GM13977 (cell line): ENCODE measurements around the gene MMAB.

Experiments
- DNase-seq: peaks from one replicate; pipeline ENCODE4 v3.0.0; 2012; ENCODE audit warnings: low spot score
- in situ Hi-C: fragments of 300-500 bp; cut with MboI; formaldehyde crosslinking; loops from one replicate; pipeline ENCODE4 v1.12.0; 2022; ENCODE audit warnings: low sequenced_read_pairs, low pct_unique_long_range_greater_than_20kb, mixed read lengths, inconsistent platforms; ENCODE audit not compliant: unreplicated experiment
- TF ChIP-seq, protein P1 (sequence below): IDR thresholded peaks from 2 replicates; pipeline ENCODE4 v1.5.1; 2012; ENCODE audit warnings: mild to moderate bottlenecking, control low read depth; ENCODE audit not compliant: insufficient read depth; ENCODE audit errors: extremely low read depth, missing control alignments

MMAB gene

DNA sequence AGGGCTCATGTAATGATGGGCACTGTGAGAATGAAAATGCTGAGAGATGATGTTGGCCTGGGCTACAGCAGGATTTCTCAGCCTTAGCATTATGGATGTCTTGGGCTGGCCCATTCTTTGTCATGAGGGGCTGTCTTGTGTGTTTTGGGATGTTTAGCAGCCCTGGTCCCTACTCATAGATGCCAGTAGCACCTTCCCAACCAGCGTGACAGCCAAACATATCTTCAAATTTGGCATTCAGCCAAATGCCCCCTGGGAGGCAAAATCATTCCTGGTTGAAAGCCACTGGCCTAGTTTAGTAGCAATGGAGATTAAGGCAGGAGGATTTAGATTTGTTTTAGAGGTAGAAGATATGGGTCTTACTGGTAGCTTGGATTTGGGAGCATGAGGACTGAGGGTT, 69.2 kb downstream of the MMAB start:
- no peak for DNase-seq
- TF ChIP-seq, protein P1, sequence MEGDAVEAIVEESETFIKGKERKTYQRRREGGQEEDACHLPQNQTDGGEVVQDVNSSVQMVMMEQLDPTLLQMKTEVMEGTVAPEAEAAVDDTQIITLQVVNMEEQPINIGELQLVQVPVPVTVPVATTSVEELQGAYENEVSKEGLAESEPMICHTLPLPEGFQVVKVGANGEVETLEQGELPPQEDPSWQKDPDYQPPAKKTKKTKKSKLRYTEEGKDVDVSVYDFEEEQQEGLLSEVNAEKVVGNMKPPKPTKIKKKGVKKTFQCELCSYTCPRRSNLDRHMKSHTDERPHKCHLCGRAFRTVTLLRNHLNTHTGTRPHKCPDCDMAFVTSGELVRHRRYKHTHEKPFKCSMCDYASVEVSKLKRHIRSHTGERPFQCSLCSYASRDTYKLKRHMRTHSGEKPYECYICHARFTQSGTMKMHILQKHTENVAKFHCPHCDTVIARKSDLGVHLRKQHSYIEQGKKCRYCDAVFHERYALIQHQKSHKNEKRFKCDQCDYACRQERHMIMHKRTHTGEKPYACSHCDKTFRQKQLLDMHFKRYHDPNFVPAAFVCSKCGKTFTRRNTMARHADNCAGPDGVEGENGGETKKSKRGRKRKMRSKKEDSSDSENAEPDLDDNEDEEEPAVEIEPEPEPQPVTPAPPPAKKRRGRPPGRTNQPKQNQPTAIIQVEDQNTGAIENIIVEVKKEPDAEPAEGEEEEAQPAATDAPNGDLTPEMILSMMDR = no peak
- in situ Hi-C loops = no loop called here
